ENCODE data around the gene IL12RB1. TPM values are rescaled to one million over a fixed set of nuclear protein-coding genes. Genes with fewer than 3 reads are reported as not detected.

The IL12RB1 gene
- total RNA-seq, 2 experiments from 2014 or later: 18.7 to 22.0 TPM

Other genes with a start within 250 kb of the IL12RB1 start
- 100 to 1,000 TPM; 123 to 125 TPM for gene JAK3, start 239.0 kb downstream of the IL12RB1 start, total RNA-seq
- gene RPL18A, start 227.0 kb downstream of the IL12RB1 start, total RNA-seq: 1,000 to 10,000 TPM; 3,083 to 3,091 TPM
- 1 to 10 TPM; 1.0 to 1.4 TPM for gene SLC5A5, start 215.0 kb downstream of the IL12RB1 start, total RNA-seq
- gene CCDC124, start 153.9 kb downstream of the IL12RB1 start, total RNA-seq: 100 to 1,000 TPM; 182 to 184 TPM
- gene KCNN1, start 119.8 kb downstream of the IL12RB1 start, total RNA-seq: under 1 TPM in 1 of 2 experiments, not detected in 1; 0.15 TPM
- 10 to 100 TPM; 24.7 to 26.5 TPM for gene ARRDC2, start 78.8 kb downstream of the IL12RB1 start, total RNA-seq
- 10 to 100 TPM; 15.5 to 16.2 TPM for gene MAST3, start 10.8 kb upstream of the IL12RB1 start, total RNA-seq
- gene PIK3R2, start 66.2 kb upstream of the IL12RB1 start, total RNA-seq: 10 to 100 TPM; 18.6 to 19.5 TPM
- 10 to 100 TPM; 22.5 to 24.6 TPM for gene IFI30, start 86.9 kb upstream of the IL12RB1 start, total RNA-seq
- gene MPV17L2, start 106.3 kb upstream of the IL12RB1 start, total RNA-seq: 10 to 100 TPM; 20.4 to 21.6 TPM
- 1 to 10 TPM; 6.3 to 6.5 TPM for gene RAB3A, start 117.1 kb upstream of the IL12RB1 start, total RNA-seq
- not detected for gene PDE4C, start 139.5 kb upstream of the IL12RB1 start, total RNA-seq
- under 1 TPM; 0.40 to 0.59 TPM for gene IQCN, start 187.5 kb upstream of the IL12RB1 start, total RNA-seq
- gene JUND, start 194.7 kb upstream of the IL12RB1 start, total RNA-seq: 100 to 1,000 TPM; 339 to 357 TPM
- gene LSM4, start 236.1 kb upstream of the IL12RB1 start, total RNA-seq: 100 to 1,000 TPM; 385 to 395 TPM